HCT116 (cell line): ENCODE results near the gene COL4A3. TPM values are rescaled to one million over a fixed set of nuclear protein-coding genes. Genes with fewer than 3 reads are reported as not detected.
A peak's percentile ranks its signal among the peaks of the same experiment; 100 is the strongest.

Experiments
- ATAC-seq: fragments of 200-7000 bp; cut with Tn5 transposase; 2 replicates; pipeline ENCODE4 v1.9.1; 2020; ENCODE audit warnings: mild to moderate bottlenecking, moderate library complexity
- BruUV-seq: library from RNA; stranded (reverse); fragments of 400-500 nt; replicated peaks from 2 replicates; lab custom pipeline; 2021; lab: Mats Ljungman, UMichigan
- CTCF ChIA-PET: fragments of 300-600 bp; sonication (Branson Sonifier 250); formaldehyde crosslinking; loops from one replicate; lab custom pipeline; 2021; ENCODE audit warnings: antibody characterized with exemption; lab: Charles Lee
- POLR2A ChIA-PET: fragments of 300-600, 350-600 bp; sonication (Branson Sonifier 250); formaldehyde crosslinking; loops from one replicate; lab custom pipeline; 2021; ENCODE audit warnings: antibody characterized with exemption; lab: Charles Lee
- RAD21 ChIA-PET, 2 experiments: fragments of 300-600 bp; sonication (Branson Sonifier 250); formaldehyde crosslinking; loops; one replicate each; lab custom pipeline; 2023; ENCODE audit warnings: low total read pairs in 2 of 2; ENCODE audit not compliant: uncharacterized antibody in 2 of 2, unreplicated experiment in 2 of 2, low non-redundant PET in 1 of 2; lab: Charles Lee
- DNase-seq: peaks from one replicate; pipeline ENCODE4 v3.0.0-alpha.2; 2010; ENCODE audit warnings: low read depth, low spot score
- H2AFZ ChIP-seq: fragments of 200-600 bp; shearing (Covaris generic), sonication (generic); 2 replicates; pipeline ENCODE4 v1.6.1; 2017; ENCODE audit warnings: low read depth, mixed run types, mixed read lengths, antibody characterized with exemption, low read length; ENCODE audit not compliant: poor library complexity, severe bottlenecking
- H3K27ac ChIP-seq: 2 replicates; pipeline ENCODE4 v1.5.1; 2012; ENCODE audit warnings: low read depth, low read length
- H3K27me3 ChIP-seq: fragments of 200-600 bp; sonication (generic); 2 replicates; pipeline ENCODE4 v1.6.1; 2016; ENCODE audit warnings: mixed run types, low read length, mixed read lengths; ENCODE audit not compliant: insufficient read depth
- H3K36me3 ChIP-seq, 2 experiments: fragments of 200-500 bp in 1 of 2; fragments of 200-600 bp in 1 of 2; sonication (Bioruptor generic) in 1 of 2; sonication (generic) in 1 of 2; 2 replicates each; pipeline versions ENCODE4 v1.5.1 to v1.6.1; 2014 to 2016; ENCODE audit warnings: low read length in 2 of 2, inconsistent platforms in 1 of 2, mixed read lengths in 1 of 2, mixed run types in 1 of 2; ENCODE audit not compliant: insufficient read depth in 2 of 2, control insufficient read depth in 1 of 2
- H3K4me1 ChIP-seq, 2 experiments: fragments of 200-600 bp in 1 of 2; sonication (generic) in 1 of 2; 2 replicates each; pipeline versions ENCODE4 v1.5.1 to v1.6.1; 2012 to 2017; ENCODE audit warnings: low read length in 2 of 2, inconsistent platforms in 1 of 2, mild to moderate bottlenecking in 1 of 2, mixed read lengths in 1 of 2, mixed run types in 1 of 2, moderate library complexity in 1 of 2; ENCODE audit not compliant: insufficient read depth in 2 of 2, control insufficient read depth in 1 of 2
- H3K4me2 ChIP-seq: fragments of 200-600 bp; sonication (generic); 2 replicates; pipeline ENCODE4 v1.6.1; 2017; ENCODE audit warnings: mixed run types, low read length, mixed read lengths
- H3K4me3 ChIP-seq, 2 experiments: fragments of 200-600 bp in 1 of 2; sonication (generic) in 1 of 2; replicated peaks in 1 of 2; 2 replicates each; pipeline ENCODE4 v1.5.1; 2011 to 2016; ENCODE audit warnings: low read length in 2 of 2, control low read depth in 1 of 2, low read depth in 1 of 2, mild to moderate bottlenecking in 1 of 2, mixed read lengths in 1 of 2, mixed run types in 1 of 2
- H3K79me2 ChIP-seq: fragments of 200-600 bp; sonication (generic); 2 replicates; pipeline ENCODE4 v1.6.1; 2017; ENCODE audit warnings: mild to moderate bottlenecking, mixed run types, low read length, moderate library complexity, mixed read lengths; ENCODE audit not compliant: insufficient read depth
- H3K9ac ChIP-seq: fragments of 200-600 bp; sonication (generic); 2 replicates; pipeline ENCODE4 v1.6.1; 2016; ENCODE audit warnings: low read length, mixed read lengths
- H3K9me2 ChIP-seq: fragments of 200-600 bp; sonication (generic), shearing (Covaris generic); 2 replicates; pipeline ENCODE4 v1.6.1; 2017; ENCODE audit warnings: mixed run types, mild to moderate bottlenecking, moderate library complexity; ENCODE audit not compliant: insufficient read depth
- H3K9me3 ChIP-seq, 2 experiments: fragments of 200-500 bp in 1 of 2; fragments of 200-600 bp in 1 of 2; sonication (Bioruptor generic) in 1 of 2; sonication (generic) in 1 of 2; 2 replicates each; pipeline ENCODE4 v1.6.1; 2014 to 2017; ENCODE audit warnings: low read length in 2 of 2, mixed read lengths in 2 of 2, inconsistent platforms in 1 of 2, low read depth in 1 of 2, mild to moderate bottlenecking in 1 of 2, mixed run types in 1 of 2, moderate library complexity in 1 of 2; ENCODE audit not compliant: control insufficient read depth in 1 of 2, insufficient read depth in 1 of 2
- H4K20me1 ChIP-seq: fragments of 200-600 bp; sonication (generic), shearing (Covaris generic); 2 replicates; pipeline ENCODE4 v1.6.1; 2017; ENCODE audit warnings: mixed run types, mild to moderate bottlenecking, moderate library complexity; ENCODE audit not compliant: insufficient read depth
- ATF3 ChIP-seq: IDR thresholded peaks from 2 replicates; pipeline ENCODE4 v1.6.1; 2012
- CTCF ChIP-seq, 3 experiments: fragments of 200-600 bp in 1 of 3; sonication (generic) in 1 of 3; IDR thresholded peaks in 2 of 3; conservative IDR thresholded peaks in 1 of 3; 2 replicates each; pipeline ENCODE4 v1.5.1; 2012 to 2017; ENCODE audit warnings: low read depth in 2 of 3, low read length in 2 of 3, antibody characterized with exemption in 1 of 3, borderline replicate concordance in 1 of 3, control low read depth in 1 of 3, mild to moderate bottlenecking in 1 of 3, mixed read lengths in 1 of 3, mixed run types in 1 of 3, moderate library complexity in 1 of 3; ENCODE audit not compliant: insufficient read depth in 1 of 3
- MAX ChIP-seq: IDR thresholded peaks from 2 replicates; pipeline ENCODE4 v1.6.1; 2012
- POLR2A ChIP-seq: IDR thresholded peaks from 2 replicates; pipeline ENCODE4 v1.7.0; 2011; ENCODE audit warnings: borderline replicate concordance; ENCODE audit not compliant: insufficient read depth, insufficient read length; ENCODE audit errors: extremely low read depth
- REST ChIP-seq: IDR thresholded peaks from 2 replicates; pipeline ENCODE4 v1.6.1; 2012; ENCODE audit warnings: low read depth
- SP1 ChIP-seq: IDR thresholded peaks from 2 replicates; pipeline ENCODE4 v1.6.1; 2012; ENCODE audit warnings: low read depth
- intact Hi-C: fragments of 100-400 bp; cut with micrococcal nuclease; formaldehyde crosslinking; loops from 2 replicates; pipeline ENCODE4 v1.10.0; 2022
- total RNA-seq: library from RNA; stranded (reverse); gene quantifications from one replicate; pipeline ENCODE4 v1.2.1, GENCODE V29; 2021; ENCODE audit not compliant: unreplicated experiment

The COL4A3 gene
- total RNA-seq, 1 experiment from 2014 or later: 4.9 TPM

- H3K27ac ChIP-seq: no peak overlapping the region
- H3K4me3 ChIP-seq: no peak overlapping the region
- ChIA-PET POLR2A (no interaction called here), CTCF (interaction anchor here (0.9 kb wide), 1 partner anchor 109 kb away, joined by 3 read pairs; no protein-coding TSS in a partner anchor), RAD21 (no interaction called here)
- no peak overlapping the region for H3K4me2 ChIP-seq
- H3K9me2 ChIP-seq: no peaks in the 10 kb centered on the region
- intact Hi-C loops: loop anchor here (10.0 kb wide), 1 partner anchor 212 kb away; no protein-coding TSS in a partner anchor
- no peaks in the 10 kb centered on the region for H3K27me3 ChIP-seq
- H4K20me1 ChIP-seq: no peaks in the 10 kb centered on the region
- H2AFZ ChIP-seq: no peak overlapping the region
- no peak for TF ChIP-seq REST
- TF ChIP-seq CTCF (IDR thresholded peaks at IDR 0.05 in 2 of 3, conservative IDR thresholded peaks at IDR 0.05 in 1 of 3; ENCODE audit: borderline replicate concordance in 1 of 3, insufficient read depth in 1 of 3, low read depth in 2 of 3, low read length in 2 of 3): 0 out of 6 replicates have a peak, but pooled peaks of 1 of the 3 experiments have one; percentile 3
- no peak for TF ChIP-seq MAX
- no peak for TF ChIP-seq POLR2A
- no peak for TF ChIP-seq SP1
- no peak for TF ChIP-seq ATF3
- BruUV-seq: no TSS peak
- H3K4me1 ChIP-seq: no peaks in the 10 kb centered on the region
- 0 out of 2 replicates have a peak, but pooled peaks cover 6% of the 10 kb centered on the region for H3K79me2 ChIP-seq
- ATAC-seq: peak; percentile 47; the same call in 1 of the 2 replicates
- no peak overlapping the region for H3K9ac ChIP-seq
- no peak for DNase-seq
- H3K9me3 ChIP-seq: no peaks in the 10 kb centered on the region
- H3K36me3 ChIP-seq: peaks cover 11 to 14% of the 10 kb centered on the region in 2 experiments
Measured at GRCh38 chr2:227347117-227347516, 182.7 kb downstream of the COL4A3 start.
